ENCODE measurements around the gene LBX1.

The LBX1 gene, protein sequence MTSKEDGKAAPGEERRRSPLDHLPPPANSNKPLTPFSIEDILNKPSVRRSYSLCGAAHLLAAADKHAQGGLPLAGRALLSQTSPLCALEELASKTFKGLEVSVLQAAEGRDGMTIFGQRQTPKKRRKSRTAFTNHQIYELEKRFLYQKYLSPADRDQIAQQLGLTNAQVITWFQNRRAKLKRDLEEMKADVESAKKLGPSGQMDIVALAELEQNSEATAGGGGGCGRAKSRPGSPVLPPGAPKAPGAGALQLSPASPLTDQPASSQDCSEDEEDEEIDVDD

DNA sequence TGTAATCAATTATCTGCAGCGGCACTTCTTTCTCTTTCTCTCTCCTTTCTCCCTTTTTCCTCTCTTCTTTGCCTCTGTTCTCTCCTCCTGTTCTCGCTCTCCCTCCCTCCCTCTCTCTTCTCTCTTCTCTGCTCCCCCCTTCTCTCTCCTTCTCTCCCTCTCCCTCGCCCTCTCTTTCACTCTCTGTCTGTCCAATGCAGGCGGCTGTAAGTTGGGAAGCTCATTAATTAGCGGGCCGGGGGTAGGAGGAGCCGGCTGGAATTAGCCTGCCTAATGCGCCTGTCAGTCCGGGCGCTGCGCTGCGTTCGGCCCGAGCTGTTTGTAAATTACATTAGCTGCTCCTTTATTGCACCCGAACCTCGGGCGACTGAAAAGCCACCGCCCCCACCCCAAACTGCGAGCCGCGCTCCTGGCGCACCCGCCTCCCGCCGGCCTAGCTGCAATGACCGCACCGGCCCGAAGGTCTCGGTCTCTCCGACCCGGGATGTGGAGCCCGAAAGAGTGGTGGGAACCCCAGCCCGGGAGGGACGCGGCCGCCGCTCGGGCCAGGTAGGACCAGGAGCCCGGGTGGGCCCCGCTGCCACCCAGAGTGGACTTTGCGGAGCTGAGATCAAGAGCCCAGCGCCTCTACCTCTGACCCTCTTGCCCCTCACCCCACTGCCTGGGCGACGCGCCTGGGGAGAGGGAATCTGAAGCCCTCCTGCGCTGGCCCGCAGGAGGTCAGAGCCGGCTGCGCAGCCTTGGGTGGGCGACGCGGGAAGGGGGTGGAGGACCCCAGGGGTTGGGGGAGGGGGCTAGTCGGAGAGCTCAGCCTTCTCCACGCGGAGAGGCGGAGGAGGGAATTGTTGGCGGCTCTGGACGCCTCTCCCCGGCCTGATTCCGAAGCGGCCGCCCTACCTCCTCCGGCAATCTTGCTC, at the start of gene LBX1:
Gene LBX1, minus strand, starts transcription at position 198 of the 917 bp plus-strand sequence. CDS start 648 bp downstream, outside the sequence.
- no peak for DNase-seq

DNA sequence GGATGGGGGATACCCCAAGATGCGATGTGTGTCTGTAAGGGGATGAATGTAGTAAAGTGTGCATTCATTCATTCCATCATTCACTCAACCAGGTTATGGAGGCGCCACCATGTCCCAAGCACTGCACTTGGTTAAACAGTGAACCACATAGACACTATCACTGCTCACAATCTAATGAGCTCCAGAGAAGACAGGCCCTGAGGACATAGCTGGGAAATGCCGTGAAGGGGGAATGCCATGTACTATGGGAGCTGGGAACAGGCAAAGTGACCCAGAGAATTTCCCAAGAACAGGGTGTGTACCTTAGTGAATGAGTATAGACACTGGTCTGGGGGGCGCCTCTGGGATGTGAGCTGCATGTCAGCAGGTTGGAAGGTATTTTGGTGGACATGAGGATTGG, 44.5 kb upstream of the LBX1 start:
- no peak for DNase-seq

DNA sequence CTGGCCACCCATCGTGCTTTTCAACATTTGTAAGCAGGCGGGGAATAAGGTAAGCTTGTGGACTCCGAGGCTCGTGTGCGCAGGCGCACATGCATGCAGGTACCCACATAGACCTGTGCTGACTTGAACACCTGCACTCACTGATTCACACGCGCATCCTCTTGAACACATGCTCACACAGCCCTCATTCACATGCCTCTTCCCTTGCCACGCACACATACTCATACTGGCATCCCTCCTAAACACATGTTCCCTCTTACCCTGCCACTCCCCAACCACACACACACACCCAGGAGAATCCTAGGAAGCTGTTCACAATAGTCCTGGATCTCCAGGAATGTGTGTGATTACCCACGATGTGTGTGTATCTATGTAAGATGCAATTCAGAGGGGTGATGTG, 44.1 kb upstream of the LBX1 start:
- DNase-seq, result no peak

DNA sequence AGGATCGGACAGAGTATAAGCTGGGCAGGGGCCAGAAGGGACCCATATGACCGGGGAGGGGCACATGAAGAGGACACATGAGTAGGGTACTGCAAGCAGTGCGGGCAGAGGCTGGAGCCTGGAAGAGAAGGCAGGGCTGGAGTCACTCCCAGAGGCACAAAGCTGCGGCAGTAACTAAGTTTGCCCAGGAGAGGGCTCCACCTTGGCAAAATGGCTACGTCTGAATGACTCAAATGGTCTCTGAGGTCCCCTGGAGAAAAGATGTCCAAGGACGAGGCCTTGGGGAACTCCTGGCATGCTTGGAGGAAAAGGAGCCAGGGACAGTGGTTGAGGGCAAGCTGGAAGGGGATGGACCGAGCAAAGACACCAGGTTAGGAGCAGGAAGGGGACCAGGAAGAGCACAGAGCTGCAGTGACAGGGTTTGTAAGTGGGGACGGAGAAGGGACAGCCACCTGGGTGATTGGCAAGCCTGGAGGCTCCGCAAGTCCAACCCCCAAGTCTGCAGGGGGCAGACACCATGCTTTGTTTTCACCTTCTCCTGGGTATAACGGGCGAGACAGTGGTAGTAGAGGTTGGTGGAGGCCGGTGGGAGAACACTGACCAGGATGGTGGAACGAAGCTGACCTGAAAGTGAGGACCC, 43.1 kb upstream of the LBX1 start:
- DNase-seq, result peak; percentile 64

DNA sequence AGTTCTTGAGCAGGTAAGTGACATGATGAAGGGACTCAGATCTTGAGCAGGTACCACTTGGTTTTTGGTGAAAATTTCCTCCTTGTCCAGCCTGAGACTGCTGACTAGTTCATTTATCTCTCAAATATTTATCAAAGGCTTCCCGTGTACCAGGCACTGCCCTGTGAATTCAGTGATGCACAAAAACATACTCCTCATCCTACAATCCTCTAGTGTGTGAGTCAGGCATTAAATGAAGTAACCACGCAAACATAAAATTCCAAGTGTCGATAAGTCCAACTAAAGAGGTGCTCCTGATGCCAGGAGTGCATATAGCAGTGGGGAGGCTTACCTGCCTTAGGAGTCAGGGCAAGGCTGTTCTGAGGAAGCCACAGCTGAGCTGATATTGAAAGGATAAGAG, 41.5 kb upstream of the LBX1 start:
- no peak for DNase-seq

DNA sequence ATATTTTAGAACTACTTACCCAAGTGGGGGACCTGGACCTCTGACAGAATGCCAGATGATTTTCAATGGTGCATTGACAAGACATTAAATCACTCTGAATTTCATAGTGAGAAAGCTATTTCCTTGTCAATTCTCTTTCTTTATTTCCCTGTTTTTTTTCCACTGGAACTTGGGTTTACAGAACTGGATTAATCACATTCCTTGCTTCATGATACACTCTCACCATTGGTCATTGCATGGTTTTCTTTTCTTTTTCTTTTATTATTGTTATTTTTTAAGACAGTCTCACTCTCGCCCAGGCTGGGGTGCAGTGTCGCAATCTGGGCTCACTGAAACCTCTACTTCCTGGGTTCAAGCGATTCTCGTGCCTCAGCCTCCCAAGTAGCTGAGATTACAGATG, 38.5 kb upstream of the LBX1 start:
- DNase-seq, result no peak

DNA sequence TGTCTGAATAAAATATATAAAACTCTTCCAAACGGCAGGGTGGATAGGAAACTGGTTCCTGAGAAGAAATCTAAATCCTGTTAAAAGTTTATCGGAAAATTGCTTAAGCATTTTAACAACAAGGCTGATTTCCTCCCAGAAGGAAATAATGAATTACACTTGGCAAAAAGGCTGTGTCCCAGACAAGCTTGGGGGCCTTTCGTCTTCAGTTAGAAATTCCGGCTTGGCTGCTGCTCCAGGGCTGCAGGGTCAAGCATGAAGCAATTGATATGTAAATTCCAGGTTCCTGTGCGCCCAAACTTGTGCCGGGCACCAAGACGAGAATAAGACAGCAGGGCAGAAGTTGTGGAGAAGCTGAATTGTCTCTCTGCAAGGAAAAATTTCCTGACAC, 38.0 kb upstream of the LBX1 start:
- no peak for DNase-seq

DNA sequence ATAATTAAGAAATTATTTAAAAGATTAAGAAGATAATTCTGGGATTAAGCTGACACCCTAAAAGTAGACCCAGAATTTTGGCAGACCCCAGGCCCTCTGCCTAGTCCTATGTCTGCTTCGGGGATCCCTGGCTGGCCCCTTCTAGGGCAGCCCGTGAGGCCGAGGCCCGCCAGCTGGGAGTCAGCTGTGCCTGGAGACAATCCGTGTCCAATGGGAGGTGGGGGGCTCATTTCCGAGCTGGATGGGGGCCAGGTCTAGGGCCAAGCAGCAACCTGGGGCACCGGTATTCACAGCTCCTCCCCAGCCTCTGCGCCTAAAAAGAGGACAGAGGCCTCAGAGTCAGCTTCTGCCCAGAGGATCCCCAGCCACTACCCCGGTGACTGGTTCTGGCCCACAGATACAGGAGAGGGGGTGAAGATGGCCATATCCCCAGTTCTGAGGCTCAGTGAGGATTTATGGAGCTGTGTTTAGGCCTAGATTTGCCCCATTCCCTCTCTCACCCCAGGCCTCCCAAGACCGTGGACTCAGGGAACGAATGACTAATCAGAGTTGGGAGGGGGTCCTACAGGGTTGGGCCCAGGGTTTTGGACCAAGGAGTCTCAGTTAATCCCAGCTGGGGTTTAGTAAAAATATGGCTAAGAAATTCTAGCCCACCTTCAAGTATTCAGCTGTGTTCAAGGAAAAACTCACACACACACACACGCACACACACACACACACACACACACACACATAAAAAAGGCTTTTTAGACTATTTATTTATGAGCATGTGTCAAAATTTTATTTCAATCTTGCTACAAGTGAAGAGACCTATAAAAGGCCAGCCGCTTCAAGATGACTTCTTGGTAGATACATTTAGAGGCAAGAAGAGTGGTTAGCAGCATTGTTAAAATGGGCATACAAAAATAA, 37.4 kb upstream of the LBX1 start:
- no peak for DNase-seq

DNA sequence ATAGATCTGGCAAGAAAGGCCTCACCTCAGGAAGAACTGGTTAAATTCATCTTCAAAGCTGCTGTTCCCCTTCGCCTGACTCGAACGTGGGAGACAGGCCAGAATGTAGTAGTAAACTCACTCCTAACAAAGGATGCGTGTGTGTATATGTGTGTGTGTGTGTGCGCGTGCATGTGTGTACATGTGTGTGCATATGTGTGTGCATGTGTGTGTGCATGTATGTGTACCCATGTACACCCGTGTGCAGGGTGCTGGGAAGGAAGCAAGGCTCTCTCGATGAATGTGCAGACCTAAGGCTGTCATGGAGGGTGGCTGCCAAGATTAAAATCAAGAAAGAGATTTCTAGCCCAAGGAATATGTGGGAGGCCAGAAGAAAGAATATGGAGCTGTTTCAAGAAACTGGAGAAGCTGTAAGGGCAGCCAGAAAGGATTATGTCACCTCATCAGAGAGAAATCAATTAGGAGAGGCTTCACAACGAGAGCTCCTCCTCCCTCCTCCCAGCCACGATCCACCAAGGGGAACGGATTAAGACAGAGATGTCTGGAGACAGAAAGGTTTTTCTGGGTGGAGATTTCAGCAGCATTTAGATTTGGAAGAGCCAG, 34.0 kb upstream of the LBX1 start:
- no peak for DNase-seq

DNA sequence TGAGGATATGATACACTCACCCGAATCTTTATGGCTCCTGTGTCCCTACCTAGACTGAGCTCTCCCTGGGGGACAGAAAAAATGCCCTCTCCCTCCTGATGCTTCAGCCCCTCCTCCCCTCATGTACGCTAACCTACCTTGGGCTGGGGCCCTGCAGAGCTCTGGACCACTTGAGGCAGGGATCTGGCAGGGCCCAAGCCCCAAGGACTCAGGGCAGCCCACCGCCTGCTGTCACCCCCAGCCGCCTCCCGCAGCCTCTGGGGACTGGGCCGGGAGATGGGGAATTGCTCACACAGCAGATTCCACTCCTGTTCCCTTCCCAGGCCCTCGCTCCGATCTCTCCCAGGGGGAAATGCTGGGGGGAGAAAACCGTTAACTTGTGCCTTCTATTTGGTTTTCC, 32.9 kb upstream of the LBX1 start:
- no peak for DNase-seq

DNA sequence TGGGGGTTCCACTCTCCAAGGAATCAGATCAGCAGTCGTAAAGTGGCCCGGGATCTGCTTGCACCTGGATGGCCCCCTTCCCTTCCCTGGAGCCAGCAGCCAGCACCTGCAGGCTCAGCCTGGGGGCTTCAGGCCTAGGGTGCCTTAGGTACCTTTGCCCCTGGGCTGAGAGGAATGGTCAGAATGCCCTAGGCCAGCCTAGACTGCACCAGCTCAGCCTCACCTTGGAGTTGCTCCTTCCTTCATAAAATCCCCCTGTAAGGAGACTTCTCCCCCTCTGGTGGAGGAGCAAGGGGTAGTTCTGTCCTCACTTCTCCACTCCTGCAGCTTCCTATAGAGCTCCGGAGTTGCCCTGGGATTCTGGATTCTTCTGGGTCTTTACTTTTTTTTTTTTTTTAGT, 32.4 kb upstream of the LBX1 start:
- DNase-seq, result no peak

DNA sequence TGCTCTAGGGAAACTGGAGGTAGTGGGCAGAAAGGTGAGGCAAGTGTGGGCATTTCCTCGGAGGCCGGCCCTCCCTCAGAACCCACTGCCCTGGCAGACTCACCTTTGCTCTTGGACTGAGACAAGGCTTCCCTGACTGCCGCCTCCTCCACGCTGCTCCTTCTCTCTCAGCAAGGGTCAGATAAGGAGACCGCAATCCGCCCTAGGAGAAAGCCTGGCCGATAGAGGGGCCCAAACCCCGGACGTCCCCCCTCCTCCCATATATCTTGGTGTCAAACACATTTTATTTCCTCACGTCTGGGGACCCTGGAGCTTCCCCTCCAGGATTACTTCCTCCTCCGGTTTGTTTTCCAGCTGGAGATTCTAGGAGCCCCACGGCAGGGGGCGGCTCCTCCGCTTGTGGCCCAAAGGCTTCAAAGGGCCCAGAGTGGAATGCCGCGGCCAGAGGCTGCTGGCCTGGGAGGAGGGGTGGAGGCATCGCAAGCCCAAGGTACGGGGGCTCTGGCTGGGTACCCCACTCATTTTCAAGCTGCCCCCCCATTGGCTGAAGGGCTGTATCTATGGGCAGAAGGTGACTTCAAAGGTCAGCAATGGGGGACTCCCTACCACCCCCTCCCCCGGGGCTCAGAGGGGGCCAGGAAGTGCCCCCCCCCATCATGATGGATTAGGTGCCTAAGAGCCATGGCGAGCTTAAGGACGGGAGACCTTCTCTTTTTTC, 31.7 kb upstream of the LBX1 start:
- no peak for DNase-seq

DNA sequence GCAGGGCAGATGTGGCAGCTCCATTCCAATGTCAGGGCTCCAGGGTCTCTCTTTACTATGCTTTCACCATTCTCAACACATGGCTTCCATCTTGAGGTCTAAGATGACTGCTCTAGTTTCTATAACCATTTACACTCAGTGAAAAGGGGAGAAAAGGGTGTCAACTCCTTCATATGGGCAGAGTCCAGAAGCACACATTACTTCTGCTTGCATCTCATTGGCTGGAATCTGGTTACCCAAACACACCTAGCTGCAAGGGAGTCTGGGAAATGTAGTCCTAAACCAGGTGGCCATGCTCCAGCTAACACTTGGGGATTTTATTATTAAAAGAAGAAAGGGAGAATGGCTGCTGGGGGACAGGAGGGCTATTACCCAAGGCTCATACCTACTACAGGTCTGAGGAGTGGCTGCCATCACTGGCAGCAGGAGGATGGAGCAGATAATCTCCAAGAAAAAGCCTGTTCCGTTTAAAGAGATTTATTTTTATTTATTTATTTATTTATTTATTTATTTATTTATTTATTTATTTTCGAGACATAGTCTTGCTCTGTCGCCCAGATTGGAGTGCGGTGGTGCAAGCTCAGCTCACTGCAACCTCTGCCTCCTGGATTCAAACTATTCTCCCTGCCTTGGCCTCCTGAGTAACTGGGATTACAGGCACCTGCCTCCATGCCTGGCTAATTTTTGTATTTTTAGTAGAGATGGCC, 29.1 kb upstream of the LBX1 start:
- peak; percentile 58 for DNase-seq

DNA sequence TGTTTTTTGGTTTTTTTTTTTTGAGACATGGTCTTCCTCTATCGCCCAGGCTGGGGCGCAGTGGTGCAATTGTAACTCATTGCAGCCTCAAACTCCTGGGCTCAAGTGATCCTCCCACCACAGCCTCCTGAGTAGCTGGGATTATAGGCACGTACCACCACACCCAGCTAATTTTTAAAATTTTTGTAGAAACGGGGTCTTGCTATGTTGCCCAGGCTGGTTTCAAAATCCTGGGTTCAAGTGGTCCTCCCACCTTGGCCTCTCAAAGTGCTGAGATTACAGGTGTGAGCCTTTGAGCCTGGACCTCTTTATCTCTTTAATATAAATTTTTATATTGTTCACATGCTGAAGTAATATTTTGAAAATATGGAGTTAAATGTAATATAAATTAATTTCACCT, 28.2 kb upstream of the LBX1 start:
- no peak for DNase-seq

DNA sequence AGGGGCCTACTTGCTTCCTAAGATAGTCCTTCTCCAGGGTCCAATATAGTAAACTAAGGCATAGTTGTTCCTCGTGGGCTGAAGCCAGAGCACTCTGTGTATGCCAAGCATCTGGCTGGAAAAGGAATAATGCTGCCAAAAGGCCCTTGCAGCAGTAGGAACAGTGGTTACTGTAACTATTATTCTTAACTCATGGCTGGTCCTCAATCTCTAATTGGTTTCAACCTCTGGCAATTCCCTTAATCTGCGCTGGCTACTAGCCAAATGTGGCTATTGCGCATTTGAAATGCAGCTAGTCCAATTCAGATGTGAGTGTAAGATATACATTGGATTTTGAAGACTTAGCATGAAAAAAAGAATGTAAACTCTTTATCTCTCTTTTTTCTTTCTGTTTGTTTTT, 27.8 kb upstream of the LBX1 start:
- no peak for DNase-seq

DNA sequence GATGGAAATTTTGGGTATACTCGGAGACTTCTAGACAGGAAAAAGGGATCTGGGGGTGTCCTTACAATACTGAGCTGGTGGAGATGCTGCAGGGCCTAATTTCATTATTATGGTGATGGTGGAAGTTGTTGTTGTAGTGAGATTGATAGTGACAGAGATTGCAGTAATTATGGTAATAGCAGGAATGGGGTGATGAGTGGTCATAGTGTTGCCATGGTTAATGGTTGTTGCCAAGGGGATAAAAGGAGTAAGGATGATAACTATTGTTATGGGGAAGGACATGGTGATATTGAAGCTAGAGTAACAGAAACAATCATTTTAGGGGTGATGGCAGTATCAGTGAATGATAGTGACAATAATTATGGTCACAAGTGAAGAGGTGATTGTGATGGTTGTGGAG, 27.1 kb upstream of the LBX1 start:
- no peak for DNase-seq

DNA sequence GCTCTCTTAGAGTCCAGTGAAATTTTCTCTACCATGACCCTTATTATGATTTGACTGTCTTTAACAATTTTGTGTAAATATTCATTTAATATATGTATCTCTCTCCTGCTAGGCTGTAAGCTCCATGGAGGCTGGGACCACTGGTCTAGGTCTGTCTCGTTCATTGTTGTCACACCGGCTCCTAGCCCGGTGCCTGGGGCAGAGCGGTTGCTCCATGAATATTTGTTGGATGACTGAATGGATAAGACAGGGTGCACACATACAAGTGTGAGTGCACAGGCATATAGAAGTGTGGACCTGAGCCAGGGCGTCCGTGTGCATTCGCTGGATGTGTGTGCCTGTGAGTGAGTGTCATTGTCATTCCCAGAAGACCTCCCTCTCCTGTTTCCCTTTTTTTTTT, 20.9 kb upstream of the LBX1 start:
- DNase-seq, result no peak

DNA sequence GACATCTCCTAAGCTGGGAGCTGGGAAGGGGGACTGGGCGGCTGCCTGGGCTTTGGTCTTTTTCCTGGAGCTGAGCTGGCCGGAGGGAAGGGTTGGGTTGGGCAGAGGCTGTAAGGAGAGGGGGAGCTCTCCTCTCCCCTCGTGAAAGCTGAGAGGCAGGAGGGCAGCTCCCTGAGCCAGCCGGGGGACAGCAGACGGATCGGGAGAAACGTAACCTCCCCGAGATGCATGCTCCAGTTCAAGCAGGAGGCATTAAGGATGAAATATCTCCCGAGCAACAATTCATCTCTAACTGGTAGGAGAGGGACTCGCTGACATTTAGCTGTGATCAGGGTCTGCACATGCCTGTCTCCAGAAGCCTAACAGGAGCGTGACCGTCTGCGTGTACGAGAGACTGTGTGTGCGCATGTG, 19.9 kb upstream of the LBX1 start:
- no peak for DNase-seq

DNA sequence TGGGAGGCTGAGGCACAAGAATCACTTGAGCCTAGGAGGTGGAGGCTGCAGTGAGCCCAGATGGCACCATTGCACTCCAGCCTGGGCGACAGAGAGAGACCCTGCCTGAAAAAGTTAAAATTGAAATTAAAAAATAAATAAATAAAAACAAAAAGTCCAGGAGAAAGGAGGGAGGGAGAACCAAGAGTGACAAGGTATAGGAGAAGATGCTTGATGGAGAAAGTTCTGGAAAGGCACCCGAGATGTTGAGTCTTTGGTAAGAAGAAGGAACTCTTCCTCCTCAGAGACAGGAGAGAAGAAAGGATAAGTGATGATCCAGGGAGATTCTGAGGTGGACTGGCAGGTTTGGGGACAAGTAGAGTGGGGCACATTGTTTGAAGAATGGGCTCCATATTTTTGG, 17.4 kb upstream of the LBX1 start:
- no peak for DNase-seq

DNA sequence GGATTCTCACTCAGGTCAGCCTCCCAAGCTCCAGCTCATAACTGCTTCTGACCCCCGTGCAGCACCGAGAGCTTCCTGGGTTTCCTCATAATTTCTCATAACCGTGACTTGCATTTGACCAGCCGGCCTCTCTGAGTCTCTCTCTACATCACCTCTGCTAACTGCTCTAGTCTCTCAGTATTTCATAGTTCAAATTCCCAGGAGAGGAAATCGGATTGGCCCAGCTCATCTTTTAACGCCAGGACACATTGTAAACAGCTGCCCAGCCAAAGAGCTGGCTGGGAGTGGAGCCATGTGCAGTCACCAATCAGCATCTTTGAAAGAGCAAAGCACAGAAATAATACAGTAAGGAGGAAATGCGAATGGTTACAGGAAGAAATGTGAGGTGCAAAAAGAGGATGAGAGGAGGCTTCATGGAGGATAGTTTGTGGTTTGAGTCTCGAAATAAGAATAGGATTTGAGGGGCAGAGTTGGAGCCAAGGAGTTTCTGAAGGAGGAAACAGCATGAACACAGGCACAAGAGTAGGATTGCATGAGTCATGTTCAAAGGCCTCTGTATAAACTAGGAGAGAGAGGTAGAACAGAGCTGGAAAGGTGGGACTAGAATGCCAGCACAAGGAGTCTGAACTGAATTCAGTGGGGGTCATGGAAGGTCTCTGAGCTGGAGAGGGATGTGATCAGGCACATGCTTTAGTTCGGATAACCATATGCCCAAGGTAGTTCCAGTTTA, 15.2 kb upstream of the LBX1 start:
- no peak for DNase-seq
